Suprapubic skin (tissue), 4 donors: ENCODE measurements around the gene OPALIN. TPM values are rescaled to one million over a fixed set of nuclear protein-coding genes. Genes with fewer than 3 reads are reported as not detected.
A peak's percentile ranks its signal among the peaks of the same experiment; 100 is the strongest.

Source experiments
- DNase-seq, 2 donors: peaks; one replicate each; pipeline ENCODE4 v3.0.0-alpha.2; 2019; ENCODE audit warnings: low spot score in 2 of 2
- H3K27ac ChIP-seq: fragments of 200-600 bp; sonication (generic); one replicate; pipeline ENCODE4 v1.5.1; 2019
- H3K27me3 ChIP-seq: fragments of 200-600 bp; sonication (generic); one replicate; pipeline ENCODE4 v1.5.1; 2019
- H3K36me3 ChIP-seq: fragments of 200-600 bp; sonication (generic); one replicate; pipeline ENCODE4 v1.5.1; 2019
- H3K4me1 ChIP-seq: fragments of 200-600 bp; sonication (generic); one replicate; pipeline ENCODE4 v1.5.1; 2019
- H3K4me3 ChIP-seq: fragments of 200-600 bp; sonication (generic); one replicate; pipeline ENCODE4 v1.5.1; 2019; ENCODE audit warnings: mild to moderate bottlenecking
- H3K9me3 ChIP-seq: fragments of 200-600 bp; sonication (generic); one replicate; pipeline ENCODE4 v1.5.1; 2019
- EP300 ChIP-seq: sonication (generic); formaldehyde crosslinking; IDR thresholded peaks from one replicate; pipeline ENCODE4 v1.6.1; 2017; ENCODE audit warnings: antibody characterized with exemption
- POLR2A ChIP-seq, 2 donors: fragments of 450-650 bp; IDR thresholded peaks; one replicate each; pipeline ENCODE4 v1.6.1; 2017; ENCODE audit warnings: antibody characterized with exemption in 2 of 2, mild to moderate bottlenecking in 2 of 2, moderate library complexity in 2 of 2
- POLR2AphosphoS5 ChIP-seq, 3 donors: sonication (generic); formaldehyde crosslinking; IDR thresholded peaks; one replicate each; pipeline ENCODE4 v1.6.1; 2017; ENCODE audit warnings: antibody characterized with exemption in 3 of 3
- WGBS: methylation state at CpG from one replicate; pipeline ENCODE4 v1.1.5; 2018; 5-methylcytosine and 5-hydroxymethylcytosine counted together
- total RNA-seq, 4 donors: library from RNA; depleted of rRNA; stranded (reverse); fragments of >200 nt; gene quantifications; one replicate each; pipeline ENCODE4 v1.1.0, GENCODE V29; 2016
- TF ChIP-seq, protein P1 (sequence below), 2 donors: fragments of 200-600 bp in 1 of 2; fragments of 450-650 bp in 1 of 2; sonication (generic) in 1 of 2; IDR thresholded peaks; one replicate each; pipeline ENCODE4 v1.5.1; 2016 to 2019; ENCODE audit warnings: antibody characterized with exemption in 2 of 2, mild to moderate bottlenecking in 1 of 2, moderate library complexity in 1 of 2

Gene OPALIN
- total RNA-seq, 4 donors from 2014 or later = not detected

DNA sequence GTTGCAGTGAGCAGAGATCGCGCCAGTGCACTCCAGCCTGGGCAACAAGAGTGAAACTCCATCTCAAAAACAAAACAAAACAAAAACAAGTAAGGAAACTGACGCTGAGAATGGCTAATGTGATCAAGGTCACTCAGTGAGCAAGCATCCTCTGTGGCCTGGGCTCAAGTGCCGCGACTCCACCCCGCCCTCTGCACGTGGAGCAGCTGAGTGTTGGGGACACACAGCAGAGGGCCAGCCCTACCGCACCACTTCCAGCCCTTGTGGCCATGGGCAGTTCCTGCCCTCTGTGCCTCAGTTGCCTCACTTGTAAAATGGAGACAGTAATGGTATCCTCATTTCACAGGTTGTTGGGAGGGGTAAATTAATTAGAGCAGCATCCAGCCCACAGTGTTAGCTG is 21.0 kb upstream of the OPALIN start:
- WGBS = 84% methylated on average over 8 of the region's 8 CpGs
- peaks cover 18% of the 10 kb centered on the region for H3K4me1 ChIP-seq
- H3K27me3 ChIP-seq = peaks cover 60% of the 10 kb centered on the region
- DNase-seq = no peak
- H3K36me3 ChIP-seq = no peaks in the 10 kb centered on the region
- H3K9me3 ChIP-seq = no peaks in the 10 kb centered on the region
- no peak overlapping the region for H3K27ac ChIP-seq
- H3K4me3 ChIP-seq = no peak overlapping the region
- TF ChIP-seq POLR2AphosphoS5 (IDR thresholded peaks at IDR 0.05) (no peak), POLR2A (IDR thresholded peaks at IDR 0.05) (no peak), EP300 (no peak)
- TF ChIP-seq, protein P1, sequence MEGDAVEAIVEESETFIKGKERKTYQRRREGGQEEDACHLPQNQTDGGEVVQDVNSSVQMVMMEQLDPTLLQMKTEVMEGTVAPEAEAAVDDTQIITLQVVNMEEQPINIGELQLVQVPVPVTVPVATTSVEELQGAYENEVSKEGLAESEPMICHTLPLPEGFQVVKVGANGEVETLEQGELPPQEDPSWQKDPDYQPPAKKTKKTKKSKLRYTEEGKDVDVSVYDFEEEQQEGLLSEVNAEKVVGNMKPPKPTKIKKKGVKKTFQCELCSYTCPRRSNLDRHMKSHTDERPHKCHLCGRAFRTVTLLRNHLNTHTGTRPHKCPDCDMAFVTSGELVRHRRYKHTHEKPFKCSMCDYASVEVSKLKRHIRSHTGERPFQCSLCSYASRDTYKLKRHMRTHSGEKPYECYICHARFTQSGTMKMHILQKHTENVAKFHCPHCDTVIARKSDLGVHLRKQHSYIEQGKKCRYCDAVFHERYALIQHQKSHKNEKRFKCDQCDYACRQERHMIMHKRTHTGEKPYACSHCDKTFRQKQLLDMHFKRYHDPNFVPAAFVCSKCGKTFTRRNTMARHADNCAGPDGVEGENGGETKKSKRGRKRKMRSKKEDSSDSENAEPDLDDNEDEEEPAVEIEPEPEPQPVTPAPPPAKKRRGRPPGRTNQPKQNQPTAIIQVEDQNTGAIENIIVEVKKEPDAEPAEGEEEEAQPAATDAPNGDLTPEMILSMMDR (IDR thresholded peaks at IDR 0.05) = no peak

DNA sequence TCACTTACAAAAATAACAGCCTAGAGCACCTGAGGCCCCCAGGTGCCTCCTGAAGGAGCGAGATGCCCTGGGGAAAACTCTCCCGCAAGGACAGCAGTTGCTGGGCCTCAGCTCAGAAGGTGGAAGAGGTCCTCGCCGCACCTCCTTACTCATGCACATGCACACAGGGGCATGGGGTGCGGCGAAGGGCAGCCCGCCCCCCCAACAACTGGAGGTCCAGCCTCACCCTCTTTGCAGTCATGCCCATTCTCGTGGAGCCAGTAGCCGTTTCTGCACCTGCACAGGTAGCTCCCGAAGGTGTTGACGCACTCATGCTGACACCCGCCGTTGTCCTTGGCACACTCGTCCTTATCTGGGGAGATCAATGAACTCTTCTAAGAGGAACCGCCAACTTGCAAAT is 19.9 kb upstream of the OPALIN start:
- Histone ChIP-seq H3K4me1 (peaks cover 18% of the 10 kb centered on the region), H3K9me3 (no peaks in the 10 kb centered on the region), H3K4me3 (no peak overlapping the region), H3K36me3 (no peaks in the 10 kb centered on the region), H3K27ac (no peak overlapping the region), H3K27me3 (peaks cover 57% of the 10 kb centered on the region)
- TF ChIP-seq EP300 (no peak), POLR2A (IDR thresholded peaks at IDR 0.05) (no peak), POLR2AphosphoS5 (IDR thresholded peaks at IDR 0.05) (no peak)
- TF ChIP-seq, protein P1 (IDR thresholded peaks at IDR 0.05) = no peak
- WGBS = 64% methylated on average over 9 of the region's 15 CpGs
- no peak for DNase-seq

DNA sequence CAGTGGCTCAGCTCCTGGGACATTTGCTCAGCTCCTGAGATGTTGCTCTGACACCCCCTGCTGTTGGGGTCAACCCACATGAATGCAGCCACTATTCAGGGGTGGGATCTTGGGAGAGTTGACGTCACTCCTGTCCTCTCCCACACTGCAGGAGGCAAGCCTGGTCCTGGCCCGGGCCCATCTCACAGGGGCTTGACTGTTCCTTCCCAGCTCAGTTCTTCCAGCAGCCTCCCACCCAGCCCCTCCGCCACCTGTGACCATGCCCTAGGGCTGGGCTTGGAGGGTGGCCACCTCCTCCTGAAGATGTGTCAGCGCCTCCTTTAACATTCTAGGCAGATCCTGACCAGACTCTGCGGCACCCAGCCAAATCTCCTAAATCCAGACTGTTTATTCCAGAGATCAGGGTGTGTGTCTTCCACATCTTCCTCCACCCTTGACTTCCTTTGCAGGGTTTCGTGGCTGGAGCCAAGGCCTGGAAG is 19.1 kb upstream of the OPALIN start:
- Histone ChIP-seq H3K27ac (no peak overlapping the region), H3K36me3 (no peaks in the 10 kb centered on the region), H3K4me3 (no peak overlapping the region), H3K9me3 (no peaks in the 10 kb centered on the region), H3K4me1 (peaks cover 18% of the 10 kb centered on the region), H3K27me3 (peaks cover 49% of the 10 kb centered on the region)
- no peak for TF ChIP-seq POLR2A (IDR thresholded peaks at IDR 0.05)
- no peak for TF ChIP-seq EP300
- TF ChIP-seq POLR2AphosphoS5 (IDR thresholded peaks at IDR 0.05) = no peak
- TF ChIP-seq, protein P1 (IDR thresholded peaks at IDR 0.05) = no peak
- DNase-seq = no peak
- WGBS = 38% methylated on average over 5 of the region's 6 CpGs

DNA sequence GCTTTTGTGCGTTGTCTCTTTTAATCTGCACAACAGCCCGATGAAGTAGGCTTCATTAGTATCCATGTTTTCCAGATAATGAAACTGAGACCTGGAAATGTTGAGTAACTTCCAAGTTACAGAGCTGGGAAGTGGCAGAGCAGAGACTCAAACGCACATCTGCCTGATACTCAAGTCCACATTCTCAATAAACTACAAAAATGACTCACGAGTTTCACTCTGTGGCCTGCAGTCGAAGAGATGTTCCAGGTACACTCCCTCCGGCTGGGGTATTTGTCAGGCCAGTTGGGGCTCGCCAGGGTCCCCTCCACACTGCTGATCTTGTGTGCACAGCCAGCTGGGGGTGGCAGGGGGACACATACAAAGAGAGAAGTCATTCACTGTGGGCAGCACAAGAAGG is 17.7 kb upstream of the OPALIN start:
- Histone ChIP-seq H3K36me3 (no peaks in the 10 kb centered on the region), H3K9me3 (no peaks in the 10 kb centered on the region), H3K27me3 (peaks cover 43% of the 10 kb centered on the region), H3K4me1 (peaks cover 18% of the 10 kb centered on the region), H3K4me3 (no peak overlapping the region), H3K27ac (no peak overlapping the region)
- DNase-seq = no peak
- TF ChIP-seq POLR2AphosphoS5 (IDR thresholded peaks at IDR 0.05) (no peak), EP300 (no peak), POLR2A (IDR thresholded peaks at IDR 0.05) (no peak)
- TF ChIP-seq, protein P1 (IDR thresholded peaks at IDR 0.05) = no peak
- 41% methylated on average over 7 of the region's 7 CpGs for WGBS

DNA sequence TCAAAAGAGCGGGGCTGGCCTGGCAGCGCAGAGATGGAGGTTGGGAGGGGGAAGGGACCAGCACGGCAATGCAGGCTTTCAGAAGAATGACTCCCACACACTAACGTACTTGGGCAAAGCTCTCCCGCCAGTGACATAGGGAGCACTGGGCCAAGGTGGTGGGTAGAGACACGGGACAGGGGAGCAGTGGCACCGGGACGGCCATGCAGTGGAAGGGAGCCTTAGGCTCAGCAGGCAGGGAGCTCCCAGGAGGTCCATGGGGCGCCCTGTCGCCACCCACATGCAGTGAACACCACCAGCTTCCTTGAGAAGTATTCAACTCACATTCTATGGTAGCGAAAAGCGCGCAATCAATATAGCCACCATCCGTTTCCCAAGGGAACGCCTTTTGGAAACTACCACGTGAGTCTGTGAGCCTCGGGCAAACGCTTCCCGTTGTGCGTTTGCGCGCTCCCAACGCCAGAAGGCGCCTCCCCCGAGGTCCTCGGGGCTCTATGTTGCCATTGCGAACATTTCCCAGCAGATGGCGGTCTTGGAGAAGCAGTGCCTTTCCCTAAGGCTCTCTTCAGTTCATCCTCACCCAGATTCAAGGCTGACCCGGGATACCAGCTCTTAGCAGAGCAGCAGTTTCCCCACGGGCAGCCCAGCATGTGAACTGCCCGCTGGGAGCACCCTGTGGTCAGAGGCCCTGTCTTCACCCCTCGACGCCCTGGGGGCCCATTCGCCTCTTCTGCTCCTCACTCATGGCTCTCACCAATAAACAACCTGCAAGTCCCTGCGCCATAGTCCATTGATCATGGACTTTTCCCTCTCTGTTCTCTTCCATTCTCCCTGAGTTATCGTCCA is 16.4 kb upstream of the OPALIN start:
- WGBS = 6% methylated on average over 26 of the region's 36 CpGs
- H3K4me1 ChIP-seq = peaks cover 18% of the 10 kb centered on the region
- H3K36me3 ChIP-seq = no peaks in the 10 kb centered on the region
- no peak for TF ChIP-seq POLR2AphosphoS5 (IDR thresholded peaks at IDR 0.05)
- TF ChIP-seq, protein P1 (IDR thresholded peaks at IDR 0.05) = peak; percentile 87 to 97
- H3K27ac ChIP-seq = no peak overlapping the region
- H3K27me3 ChIP-seq = peaks cover 45% of the 10 kb centered on the region
- peak; percentile 89 to 91 for DNase-seq
- peak overlapping the region; percentile 46 for H3K4me3 ChIP-seq
- H3K9me3 ChIP-seq = no peaks in the 10 kb centered on the region
